Thyroid gland (tissue), 4 donors: Measurements from ENCODE around the gene DLGAP1.

ENCODE experiments used
- CTCF ChIP-seq, 6 experiments: fragments of 200-600 bp in 3 of 6; fragments of 450-650 bp in 3 of 6; sonication (generic) in 3 of 6; IDR thresholded peaks; one replicate each; pipeline ENCODE4 v1.5.1; 2016 to 2019; ENCODE audit warnings: antibody characterized with exemption in 6 of 6, mild to moderate bottlenecking in 2 of 6, inconsistent platforms in 1 of 6, moderate library complexity in 1 of 6
- POLR2A ChIP-seq, 2 donors: fragments of 450-650 bp; IDR thresholded peaks; one replicate each; pipeline ENCODE4 v1.6.1; 2017; ENCODE audit warnings: antibody characterized with exemption in 2 of 2, mild to moderate bottlenecking in 2 of 2, moderate library complexity in 1 of 2

DNA sequence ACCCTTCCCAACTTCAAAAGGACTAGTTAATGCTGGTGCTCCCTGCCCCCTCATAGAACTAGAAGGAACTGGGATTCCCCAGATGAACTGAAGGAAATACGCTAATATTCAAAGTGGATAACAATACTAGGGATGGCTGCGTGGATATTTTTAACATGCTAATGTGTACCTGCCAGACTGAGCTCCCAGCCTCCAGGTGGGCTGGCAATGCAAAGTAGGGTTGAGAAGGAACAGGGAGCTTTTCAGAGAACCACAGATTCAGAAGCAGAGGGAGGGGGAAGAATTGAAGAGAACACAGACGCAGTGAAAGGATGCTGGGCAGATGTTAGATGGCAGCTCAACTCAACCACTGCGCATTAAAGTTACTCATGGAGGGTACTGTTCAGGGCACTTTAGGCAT lies 650.8 kb downstream of the DLGAP1 start:
- TF ChIP-seq CTCF (IDR thresholded peaks at IDR 0.05) (no peak), POLR2A (IDR thresholded peaks at IDR 0.05) (no peak)
